GM23338 (cell line): Measurements from ENCODE around the gene IRF8. TPM values are rescaled to one million over a fixed set of nuclear protein-coding genes. Genes with fewer than 3 reads are reported as not detected.

Experiments
- ATAC-seq: fragments of 200-7000 bp; cut with Tn5 transposase; 3 replicates; pipeline ENCODE4 v1.9.1; 2020
- DNase-seq: peaks from one replicate; pipeline ENCODE4 v3.0.0-alpha.2; 2015; ENCODE audit warnings: low spot score
- H2AFZ ChIP-seq: fragments of 200-600 bp; sonication (generic); 2 replicates; pipeline ENCODE4 v1.8.0; 2016; ENCODE audit warnings: antibody characterized with exemption, mild to moderate bottlenecking, moderate library complexity
- H3F3A ChIP-seq: fragments of 200-600 bp; sonication (generic); replicated peaks from 2 replicates; pipeline ENCODE4 v1.8.0; 2017; ENCODE audit warnings: antibody characterized with exemption, mixed run types, low read depth
- H3K27ac ChIP-seq: fragments of 200-600 bp; sonication (generic); 2 replicates; pipeline ENCODE4 v1.6.1; 2016; ENCODE audit warnings: low read depth
- H3K27me3 ChIP-seq: fragments of 200-600 bp; sonication (generic); 2 replicates; pipeline ENCODE4 v1.8.0; 2016; ENCODE audit warnings: mild to moderate bottlenecking, mixed run types, moderate library complexity; ENCODE audit not compliant: insufficient read depth
- H3K36me3 ChIP-seq: fragments of 200-600 bp; sonication (generic); 2 replicates; pipeline ENCODE4 v1.8.0; 2016; ENCODE audit warnings: mild to moderate bottlenecking; ENCODE audit not compliant: insufficient read depth
- H3K4me1 ChIP-seq: fragments of 200-600 bp; sonication (generic); 2 replicates; pipeline ENCODE4 v1.8.0; 2016; ENCODE audit warnings: mild to moderate bottlenecking, moderate library complexity; ENCODE audit not compliant: insufficient read depth
- H3K4me2 ChIP-seq: fragments of 200-600 bp; sonication (generic); 2 replicates; pipeline ENCODE4 v1.7.1; 2017; ENCODE audit warnings: mixed run types
- H3K4me3 ChIP-seq: fragments of 200-600 bp; sonication (generic); 2 replicates; pipeline ENCODE4 v1.6.1; 2016; ENCODE audit warnings: mixed run types
- H3K79me2 ChIP-seq: fragments of 200-600 bp; sonication (generic); replicated peaks from 2 replicates; pipeline ENCODE4 v1.8.0; 2017; ENCODE audit warnings: mild to moderate bottlenecking; ENCODE audit not compliant: insufficient read depth
- H3K9me2 ChIP-seq: fragments of 200-600 bp; sonication (generic); 2 replicates; pipeline ENCODE4 v1.8.0; 2017; ENCODE audit not compliant: insufficient read depth
- H4K20me1 ChIP-seq: fragments of 200-600 bp; sonication (generic); replicated peaks from 2 replicates; pipeline ENCODE4 v1.8.0; 2017; ENCODE audit warnings: mild to moderate bottlenecking; ENCODE audit not compliant: insufficient read depth
- H3K27ac Mint-ChIP-seq: 2 replicates; pipeline ENCODE4 v1.8.0; 2020; ENCODE audit warnings: inconsistent platforms, mild to moderate bottlenecking, moderate library complexity, mixed read lengths
- H3K27me3 Mint-ChIP-seq: 3 replicates; pipeline ENCODE4 v1.8.0; 2022; ENCODE audit warnings: low read depth, mild to moderate bottlenecking, moderate library complexity, mixed read lengths, inconsistent platforms; ENCODE audit not compliant: insufficient read depth, poor library complexity
- H3K36me3 Mint-ChIP-seq: 3 replicates; pipeline ENCODE4 v1.8.0; 2021; ENCODE audit warnings: low read depth, mild to moderate bottlenecking, inconsistent platforms, moderate library complexity, mixed read lengths
- H3K4me1 Mint-ChIP-seq: 3 replicates; pipeline ENCODE4 v1.8.0; 2020; ENCODE audit warnings: mild to moderate bottlenecking, inconsistent platforms, mixed read lengths
- H3K4me3 Mint-ChIP-seq: 3 replicates; pipeline ENCODE4 v1.8.0; 2021; ENCODE audit warnings: moderate library complexity, mild to moderate bottlenecking, inconsistent platforms, mixed read lengths
- H3K9me3 Mint-ChIP-seq: 3 replicates; pipeline ENCODE4 v1.8.0; 2020; ENCODE audit warnings: moderate library complexity, mild to moderate bottlenecking, inconsistent platforms, mixed read lengths
- CREB1 ChIP-seq: fragments of 250-450 bp; sonication (Bioruptor Pico); IDR thresholded peaks from 2 replicates; pipeline ENCODE4 v1.5.0; 2020; ENCODE audit warnings: low read depth, mild to moderate bottlenecking, moderate library complexity
- EZH2 ChIP-seq: fragments of 200-600 bp; sonication (generic); IDR thresholded peaks from one replicate; pipeline ENCODE4 v1.8.0; 2017; ENCODE audit warnings: antibody characterized with exemption, mild to moderate bottlenecking, low read depth; ENCODE audit not compliant: unreplicated experiment
- EZH2phosphoT487 ChIP-seq: fragments of 200-600 bp; sonication (generic); IDR thresholded peaks from one replicate; pipeline ENCODE4 v1.8.1; 2018; ENCODE audit warnings: antibody characterized with exemption; ENCODE audit not compliant: unreplicated experiment
- JUNB ChIP-seq: IDR thresholded peaks from one replicate; pipeline ENCODE4 v1.6.1; 2016; ENCODE audit warnings: antibody characterized with exemption; ENCODE audit not compliant: unreplicated experiment
- NANOG ChIP-seq: IDR thresholded peaks from 2 replicates; pipeline ENCODE4 v1.6.1; 2016; ENCODE audit warnings: antibody characterized with exemption, borderline replicate concordance
- STAT1 ChIP-seq: IDR thresholded peaks from one replicate; pipeline ENCODE4 v1.6.1; 2016; ENCODE audit warnings: antibody characterized with exemption; ENCODE audit not compliant: unreplicated experiment
- ZNF114 ChIP-seq: fragments of 250-450 bp; sonication (Bioruptor Pico); IDR thresholded peaks from 2 replicates; pipeline ENCODE4 v1.5.0; 2020; ENCODE audit warnings: mild to moderate bottlenecking, moderate library complexity
- ZNF331 ChIP-seq: fragments of 250-450 bp; sonication (Bioruptor Pico); IDR thresholded peaks from 2 replicates; pipeline ENCODE4 v1.5.0; 2020; ENCODE audit warnings: low read depth, mild to moderate bottlenecking, moderate library complexity
- polyA plus RNA-seq: library from polyadenylated mRNA; unstranded; fragments of >200 nt; fragmentation: Nextera tagmentation; extraction: Ambion mirVana; gene quantifications from 2 replicates; pipeline ENCODE4 v1.2.1, GENCODE V29; 2016
- total RNA-seq: library from RNA; depleted of rRNA; stranded (reverse); fragments of >200 nt; shearing (Covaris generic); gene quantifications from 2 replicates; pipeline ENCODE4 v1.2.3, GENCODE V29; 2014
- TF ChIP-seq, protein P1 (sequence below): IDR thresholded peaks from 2 replicates; pipeline ENCODE4 v1.6.1; 2016; ENCODE audit warnings: antibody characterized with exemption
- TF ChIP-seq, protein P2 (sequence below), 2 experiments: fragments of 200-600 bp in 1 of 2; sonication (generic) in 1 of 2; conservative IDR thresholded peaks; 2 replicates each; pipeline versions ENCODE4 v1.5.1 to v1.6.1; 2016 to 2017; ENCODE audit warnings: antibody characterized with exemption in 2 of 2, low read depth in 2 of 2, mild to moderate bottlenecking in 2 of 2, moderate library complexity in 1 of 2
- TF ChIP-seq, protein P3 (sequence below): fragments of 250-450 bp; sonication (Bioruptor Pico); IDR thresholded peaks from 2 replicates; pipeline ENCODE4 v1.5.0; 2020; ENCODE audit warnings: mild to moderate bottlenecking, moderate library complexity

IRF8 gene
- total and polyA plus RNA-seq, 2 experiments from 2014 or later, result 0.47 to 2.8 TPM

DNA sequence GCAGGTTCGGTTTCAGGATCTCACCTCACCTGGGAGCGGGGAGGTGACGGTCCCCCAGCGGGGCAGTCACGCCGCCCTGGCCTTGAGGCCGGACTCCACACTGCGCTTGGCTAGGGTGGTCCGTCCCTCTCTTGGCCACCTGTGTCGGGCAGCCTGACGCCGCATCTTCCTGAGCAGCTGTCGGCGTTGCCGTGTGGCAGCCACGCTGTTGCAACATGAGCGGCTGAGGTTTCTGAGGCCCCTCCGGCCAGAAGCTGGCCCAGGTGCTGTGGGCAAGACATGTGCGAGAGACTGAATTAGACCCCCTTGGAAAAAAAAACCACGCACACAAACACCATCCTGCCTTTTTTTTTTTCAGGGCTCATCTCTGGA, 49.2 kb downstream of the IRF8 start (continued):
- TF ChIP-seq CREB1 (CRISPR knock-in tag), result no peak
- no peak for TF ChIP-seq NANOG
- no peak for TF ChIP-seq EZH2phosphoT487
- TF ChIP-seq, protein P1, sequence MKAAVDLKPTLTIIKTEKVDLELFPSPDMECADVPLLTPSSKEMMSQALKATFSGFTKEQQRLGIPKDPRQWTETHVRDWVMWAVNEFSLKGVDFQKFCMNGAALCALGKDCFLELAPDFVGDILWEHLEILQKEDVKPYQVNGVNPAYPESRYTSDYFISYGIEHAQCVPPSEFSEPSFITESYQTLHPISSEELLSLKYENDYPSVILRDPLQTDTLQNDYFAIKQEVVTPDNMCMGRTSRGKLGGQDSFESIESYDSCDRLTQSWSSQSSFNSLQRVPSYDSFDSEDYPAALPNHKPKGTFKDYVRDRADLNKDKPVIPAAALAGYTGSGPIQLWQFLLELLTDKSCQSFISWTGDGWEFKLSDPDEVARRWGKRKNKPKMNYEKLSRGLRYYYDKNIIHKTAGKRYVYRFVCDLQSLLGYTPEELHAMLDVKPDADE, result no peak
- no peak for TF ChIP-seq ZNF114
- no peak for TF ChIP-seq ZNF331 (CRISPR knock-in tag)
- no peak for TF ChIP-seq STAT1
- no peak for TF ChIP-seq JUNB
- TF ChIP-seq, protein P2, sequence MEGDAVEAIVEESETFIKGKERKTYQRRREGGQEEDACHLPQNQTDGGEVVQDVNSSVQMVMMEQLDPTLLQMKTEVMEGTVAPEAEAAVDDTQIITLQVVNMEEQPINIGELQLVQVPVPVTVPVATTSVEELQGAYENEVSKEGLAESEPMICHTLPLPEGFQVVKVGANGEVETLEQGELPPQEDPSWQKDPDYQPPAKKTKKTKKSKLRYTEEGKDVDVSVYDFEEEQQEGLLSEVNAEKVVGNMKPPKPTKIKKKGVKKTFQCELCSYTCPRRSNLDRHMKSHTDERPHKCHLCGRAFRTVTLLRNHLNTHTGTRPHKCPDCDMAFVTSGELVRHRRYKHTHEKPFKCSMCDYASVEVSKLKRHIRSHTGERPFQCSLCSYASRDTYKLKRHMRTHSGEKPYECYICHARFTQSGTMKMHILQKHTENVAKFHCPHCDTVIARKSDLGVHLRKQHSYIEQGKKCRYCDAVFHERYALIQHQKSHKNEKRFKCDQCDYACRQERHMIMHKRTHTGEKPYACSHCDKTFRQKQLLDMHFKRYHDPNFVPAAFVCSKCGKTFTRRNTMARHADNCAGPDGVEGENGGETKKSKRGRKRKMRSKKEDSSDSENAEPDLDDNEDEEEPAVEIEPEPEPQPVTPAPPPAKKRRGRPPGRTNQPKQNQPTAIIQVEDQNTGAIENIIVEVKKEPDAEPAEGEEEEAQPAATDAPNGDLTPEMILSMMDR (conservative IDR thresholded peaks at IDR 0.05; ENCODE audit: low read depth in 2 of 2), result no peak

DNA sequence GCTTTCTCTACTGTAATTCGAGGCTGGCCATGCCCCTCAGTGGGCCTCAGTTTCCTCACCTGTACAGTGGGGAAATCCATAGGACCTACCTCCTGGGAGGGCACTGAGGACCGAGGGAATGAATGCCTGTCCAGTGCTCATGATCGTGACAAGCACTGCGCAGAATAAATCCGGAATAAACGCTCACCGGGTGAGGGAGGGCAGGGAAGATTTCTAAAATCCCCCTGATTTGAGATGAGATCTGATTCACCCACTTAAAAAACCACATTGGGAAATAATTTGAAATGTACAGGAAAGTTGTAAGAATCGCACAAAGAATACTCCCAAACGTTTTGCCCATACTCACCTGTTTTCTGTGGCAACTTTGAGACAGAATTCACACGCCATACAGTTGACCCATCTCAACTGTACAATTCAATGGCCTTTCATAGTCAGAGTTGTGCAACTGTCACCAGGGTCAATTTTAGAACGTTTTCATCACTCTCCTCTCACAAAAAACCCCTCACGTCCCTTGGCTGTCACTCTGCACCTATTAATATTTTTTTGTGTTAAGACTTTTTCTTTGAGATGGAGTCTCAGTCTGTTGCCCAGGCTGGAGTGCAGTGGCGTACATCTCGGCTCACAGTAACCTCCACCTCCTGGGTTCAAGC, 49.8 kb downstream of the IRF8 start:
- no peaks in the 10 kb centered on the region for H3F3A ChIP-seq
- H3K27ac Mint-ChIP-seq, result no peak overlapping the region
- TF ChIP-seq ZNF331 (CRISPR knock-in tag), result no peak
- no peak for TF ChIP-seq ZNF114
- TF ChIP-seq NANOG, result no peak
- no peak for TF ChIP-seq JUNB
- TF ChIP-seq STAT1, result no peak
- TF ChIP-seq, protein P3, sequence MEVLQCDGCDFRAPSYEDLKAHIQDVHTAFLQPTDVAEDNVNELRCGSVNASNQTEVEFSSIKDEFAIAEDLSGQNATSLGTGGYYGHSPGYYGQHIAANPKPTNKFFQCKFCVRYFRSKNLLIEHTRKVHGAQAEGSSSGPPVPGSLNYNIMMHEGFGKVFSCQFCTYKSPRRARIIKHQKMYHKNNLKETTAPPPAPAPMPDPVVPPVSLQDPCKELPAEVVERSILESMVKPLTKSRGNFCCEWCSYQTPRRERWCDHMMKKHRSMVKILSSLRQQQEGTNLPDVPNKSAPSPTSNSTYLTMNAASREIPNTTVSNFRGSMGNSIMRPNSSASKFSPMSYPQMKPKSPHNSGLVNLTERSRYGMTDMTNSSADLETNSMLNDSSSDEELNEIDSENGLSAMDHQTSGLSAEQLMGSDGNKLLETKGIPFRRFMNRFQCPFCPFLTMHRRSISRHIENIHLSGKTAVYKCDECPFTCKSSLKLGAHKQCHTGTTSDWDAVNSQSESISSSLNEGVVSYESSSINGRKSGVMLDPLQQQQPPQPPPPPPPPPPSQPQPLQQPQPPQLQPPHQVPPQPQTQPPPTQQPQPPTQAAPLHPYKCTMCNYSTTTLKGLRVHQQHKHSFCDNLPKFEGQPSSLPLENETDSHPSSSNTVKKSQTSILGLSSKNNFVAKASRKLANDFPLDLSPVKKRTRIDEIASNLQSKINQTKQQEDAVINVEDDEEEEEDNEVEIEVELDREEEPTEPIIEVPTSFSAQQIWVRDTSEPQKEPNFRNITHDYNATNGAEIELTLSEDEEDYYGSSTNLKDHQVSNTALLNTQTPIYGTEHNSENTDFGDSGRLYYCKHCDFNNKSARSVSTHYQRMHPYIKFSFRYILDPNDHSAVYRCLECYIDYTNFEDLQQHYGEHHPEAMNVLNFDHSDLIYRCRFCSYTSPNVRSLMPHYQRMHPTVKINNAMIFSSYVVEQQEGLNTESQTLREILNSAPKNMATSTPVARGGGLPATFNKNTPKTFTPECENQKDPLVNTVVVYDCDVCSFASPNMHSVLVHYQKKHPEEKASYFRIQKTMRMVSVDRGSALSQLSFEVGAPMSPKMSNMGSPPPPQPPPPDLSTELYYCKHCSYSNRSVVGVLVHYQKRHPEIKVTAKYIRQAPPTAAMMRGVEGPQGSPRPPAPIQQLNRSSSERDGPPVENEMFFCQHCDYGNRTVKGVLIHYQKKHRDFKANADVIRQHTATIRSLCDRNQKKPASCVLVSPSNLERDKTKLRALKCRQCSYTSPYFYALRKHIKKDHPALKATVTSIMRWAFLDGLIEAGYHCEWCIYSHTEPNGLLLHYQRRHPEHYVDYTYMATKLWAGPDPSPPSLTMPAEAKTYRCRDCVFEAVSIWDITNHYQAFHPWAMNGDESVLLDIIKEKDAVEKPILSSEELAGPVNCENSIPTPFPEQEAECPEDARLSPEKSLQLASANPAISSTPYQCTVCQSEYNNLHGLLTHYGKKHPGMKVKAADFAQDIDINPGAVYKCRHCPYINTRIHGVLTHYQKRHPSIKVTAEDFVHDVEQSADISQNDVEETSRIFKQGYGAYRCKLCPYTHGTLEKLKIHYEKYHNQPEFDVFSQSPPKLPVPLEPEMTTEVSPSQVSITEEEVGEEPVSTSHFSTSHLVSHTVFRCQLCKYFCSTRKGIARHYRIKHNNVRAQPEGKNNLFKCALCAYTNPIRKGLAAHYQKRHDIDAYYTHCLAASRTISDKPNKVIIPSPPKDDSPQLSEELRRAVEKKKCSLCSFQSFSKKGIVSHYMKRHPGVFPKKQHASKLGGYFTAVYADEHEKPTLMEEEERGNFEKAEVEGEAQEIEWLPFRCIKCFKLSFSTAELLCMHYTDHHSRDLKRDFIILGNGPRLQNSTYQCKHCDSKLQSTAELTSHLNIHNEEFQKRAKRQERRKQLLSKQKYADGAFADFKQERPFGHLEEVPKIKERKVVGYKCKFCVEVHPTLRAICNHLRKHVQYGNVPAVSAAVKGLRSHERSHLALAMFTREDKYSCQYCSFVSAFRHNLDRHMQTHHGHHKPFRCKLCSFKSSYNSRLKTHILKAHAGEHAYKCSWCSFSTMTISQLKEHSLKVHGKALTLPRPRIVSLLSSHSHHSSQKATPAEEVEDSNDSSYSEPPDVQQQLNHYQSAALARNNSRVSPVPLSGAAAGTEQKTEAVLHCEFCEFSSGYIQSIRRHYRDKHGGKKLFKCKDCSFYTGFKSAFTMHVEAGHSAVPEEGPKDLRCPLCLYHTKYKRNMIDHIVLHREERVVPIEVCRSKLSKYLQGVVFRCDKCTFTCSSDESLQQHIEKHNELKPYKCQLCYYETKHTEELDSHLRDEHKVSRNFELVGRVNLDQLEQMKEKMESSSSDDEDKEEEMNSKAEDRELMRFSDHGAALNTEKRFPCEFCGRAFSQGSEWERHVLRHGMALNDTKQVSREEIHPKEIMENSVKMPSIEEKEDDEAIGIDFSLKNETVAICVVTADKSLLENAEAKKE (CRISPR knock-in tag), result no peak
- no peak for TF ChIP-seq CREB1 (CRISPR knock-in tag)
- TF ChIP-seq, protein P1, result no peak
- TF ChIP-seq EZH2, result no peak
- TF ChIP-seq, protein P2 (conservative IDR thresholded peaks at IDR 0.05; ENCODE audit: low read depth in 2 of 2), result no peak

More for the DNA sequence above, 49.8 kb downstream of the IRF8 start:
- peaks cover 5% of the 10 kb centered on the region for H3K27me3 Mint-ChIP-seq
- no peak for ATAC-seq
- no peaks in the 10 kb centered on the region for H4K20me1 ChIP-seq
- H3K4me1 Mint-ChIP-seq, result no peaks in the 10 kb centered on the region; the same call in 2 of the 3 replicates
- no peak overlapping the region for H3K4me2 ChIP-seq
- H3K9me3 Mint-ChIP-seq, result no peaks in the 10 kb centered on the region
- no peaks in the 10 kb centered on the region for H3K36me3 Mint-ChIP-seq
- no peaks in the 10 kb centered on the region for H3K36me3 ChIP-seq
- no peak overlapping the region for H3K4me3 ChIP-seq
- no peaks in the 10 kb centered on the region for H3K27me3 ChIP-seq
- no peak overlapping the region for H3K27ac ChIP-seq
- no peaks in the 10 kb centered on the region for H3K4me1 ChIP-seq
- H3K79me2 ChIP-seq, result no peaks in the 10 kb centered on the region
- H3K9me2 ChIP-seq, result no peaks in the 10 kb centered on the region
- no peak for DNase-seq
- H2AFZ ChIP-seq, result no peak overlapping the region
- no peak overlapping the region for H3K4me3 Mint-ChIP-seq
